ENCODE measurements around the gene PC.
A peak's percentile ranks its signal among the peaks of the same experiment; 100 is the strongest.

The PC gene

GRCh38 chr11:66853242-66854229 lies 104.6 kb downstream of the PC start:
- no peak for DNase-seq

DNA sequence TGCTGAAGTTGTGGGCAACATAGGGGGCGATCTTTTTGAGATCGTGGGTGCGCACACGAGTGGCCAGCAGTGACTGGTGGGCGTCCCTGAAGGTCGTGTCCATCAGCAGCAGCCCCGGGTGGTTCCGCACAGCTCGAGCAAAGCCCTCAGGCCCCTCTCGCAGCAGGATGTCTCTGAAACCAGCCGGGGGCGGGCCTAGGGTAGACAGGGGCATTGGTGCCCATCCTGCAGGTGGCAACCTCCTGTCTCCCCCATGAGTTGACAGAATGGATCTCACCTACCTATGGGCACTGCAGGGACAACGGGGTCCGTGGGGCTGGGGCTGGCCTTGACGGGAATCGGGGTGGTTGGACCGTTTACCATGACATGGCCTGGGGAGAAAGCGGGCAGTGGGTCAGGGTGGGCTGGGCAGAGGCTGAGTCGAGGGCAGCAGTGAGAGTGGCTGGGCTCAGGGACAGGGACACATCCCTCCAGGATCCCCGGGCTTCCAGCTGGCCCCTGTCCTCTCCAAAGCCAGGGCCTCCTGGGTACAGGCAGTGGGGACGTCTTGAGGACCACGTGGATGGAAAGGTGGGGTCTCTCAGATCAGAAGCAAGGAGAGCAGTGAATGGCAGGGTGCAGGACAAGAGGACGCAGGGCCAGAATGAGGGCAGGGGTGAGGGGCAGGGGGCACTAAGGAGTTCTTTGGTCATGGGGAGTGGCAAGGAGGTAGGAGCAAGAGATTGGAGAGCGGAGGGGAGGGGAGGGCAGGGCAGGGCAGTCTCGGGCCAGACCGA lies 105.5 kb downstream of the PC start:
- no peak for DNase-seq

DNA sequence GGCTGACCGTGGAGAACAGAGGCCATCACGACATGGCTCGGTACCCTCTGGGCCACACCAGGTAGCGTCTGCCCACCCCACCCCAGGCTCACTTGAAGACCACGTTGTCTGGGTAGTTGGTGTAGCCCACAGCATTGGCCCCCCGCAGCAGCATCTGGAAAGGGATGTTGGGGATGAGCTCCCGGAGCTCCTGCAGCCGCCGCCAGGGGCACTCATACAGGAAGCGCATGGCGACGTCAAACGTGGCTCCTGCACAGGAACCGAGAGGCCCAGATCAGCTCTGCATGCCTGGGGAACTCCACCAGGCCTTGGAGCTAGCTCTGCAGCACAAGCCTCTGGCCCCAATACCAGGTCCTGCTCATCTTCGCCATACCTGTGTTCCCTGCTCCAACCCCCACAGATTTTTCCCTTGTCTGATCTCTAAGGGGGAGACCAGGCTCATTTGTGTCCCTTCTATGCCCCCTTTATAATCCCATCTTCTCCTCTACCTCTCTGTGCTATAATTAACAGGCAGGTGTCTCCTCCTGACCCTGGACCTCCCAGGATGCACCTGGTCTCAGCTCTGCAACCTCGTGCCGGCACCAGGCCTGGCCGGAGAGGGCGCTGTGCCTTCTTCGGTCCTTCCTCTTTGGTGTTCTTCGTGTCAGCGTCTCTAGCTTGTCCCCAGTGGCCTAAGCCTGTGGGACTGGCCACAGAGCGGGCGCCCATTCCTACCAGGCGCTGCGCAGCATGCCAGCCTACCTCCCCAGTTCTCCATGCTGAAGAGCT lies 106.3 kb downstream of the PC start:
- DNase-seq: peak; percentile 25

GRCh38 chr11:66851239-66851596 lies 107.0 kb downstream of the PC start:
- DNase-seq: no peak

GRCh38 chr11:66850588-66851238 lies 107.5 kb downstream of the PC start:
- no peak for DNase-seq

DNA sequence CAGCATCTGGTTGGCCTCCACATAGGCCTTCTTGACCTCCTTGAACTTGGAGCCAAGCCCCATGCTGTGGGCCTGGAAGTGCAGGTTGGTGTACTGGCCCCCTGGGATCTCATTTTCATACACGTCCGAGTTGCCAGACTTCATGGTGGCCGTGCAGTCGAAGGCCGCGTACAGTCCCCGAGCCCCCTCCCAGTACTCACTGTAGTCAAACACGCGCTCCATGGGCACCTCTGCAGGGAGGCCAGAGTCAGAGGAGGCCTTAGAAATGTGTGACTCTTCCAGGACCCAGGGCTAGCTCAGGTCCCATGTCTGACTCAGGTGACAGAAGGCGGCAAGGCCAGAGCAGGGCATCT lies 108.0 kb downstream of the PC start:
- no peak for DNase-seq

- DNase-seq: no peak
These were observed 108.5 kb downstream of the PC start for GRCh38 chr11:66849501-66850234.

DNA sequence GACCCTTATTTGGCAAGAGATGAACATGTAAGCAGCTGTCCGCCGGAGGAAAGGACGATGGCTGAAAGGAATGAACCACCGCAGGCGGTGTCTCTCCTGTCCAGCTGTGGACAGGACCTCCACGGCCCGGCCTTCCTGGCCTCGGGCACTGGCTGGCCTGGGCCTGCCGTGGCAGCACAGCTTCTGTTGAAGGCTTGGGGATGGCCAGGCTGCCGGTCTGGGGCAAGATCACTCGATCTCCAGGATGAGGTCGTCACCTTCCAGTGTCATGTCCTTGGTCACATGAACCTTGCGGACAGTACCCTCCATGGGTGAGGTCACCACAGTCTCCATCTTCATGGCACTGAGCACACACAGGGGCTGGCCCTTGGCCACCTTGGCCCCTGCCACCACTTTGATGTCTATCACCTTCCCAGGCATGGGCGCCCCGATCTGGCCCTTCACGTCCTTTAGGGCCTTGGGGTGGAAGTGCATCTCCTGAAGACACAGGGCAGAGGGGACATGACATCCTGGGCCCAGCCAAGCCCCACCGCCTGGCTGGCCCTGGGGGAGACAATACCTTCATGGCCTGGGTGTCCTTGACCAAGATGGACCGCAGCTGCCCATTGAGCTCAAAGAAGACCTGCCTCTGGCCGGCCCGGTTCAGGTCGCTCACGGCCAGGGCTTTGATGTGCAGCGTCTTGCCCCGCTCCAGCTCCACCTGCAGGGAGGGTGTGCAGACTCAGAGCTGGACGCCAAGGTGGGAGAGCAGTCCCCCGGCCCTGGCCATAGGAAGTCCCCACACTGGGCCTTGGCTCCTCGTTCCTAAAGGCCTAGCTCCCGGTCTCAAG lies 109.3 kb downstream of the PC start:
- no peak for DNase-seq

DNA sequence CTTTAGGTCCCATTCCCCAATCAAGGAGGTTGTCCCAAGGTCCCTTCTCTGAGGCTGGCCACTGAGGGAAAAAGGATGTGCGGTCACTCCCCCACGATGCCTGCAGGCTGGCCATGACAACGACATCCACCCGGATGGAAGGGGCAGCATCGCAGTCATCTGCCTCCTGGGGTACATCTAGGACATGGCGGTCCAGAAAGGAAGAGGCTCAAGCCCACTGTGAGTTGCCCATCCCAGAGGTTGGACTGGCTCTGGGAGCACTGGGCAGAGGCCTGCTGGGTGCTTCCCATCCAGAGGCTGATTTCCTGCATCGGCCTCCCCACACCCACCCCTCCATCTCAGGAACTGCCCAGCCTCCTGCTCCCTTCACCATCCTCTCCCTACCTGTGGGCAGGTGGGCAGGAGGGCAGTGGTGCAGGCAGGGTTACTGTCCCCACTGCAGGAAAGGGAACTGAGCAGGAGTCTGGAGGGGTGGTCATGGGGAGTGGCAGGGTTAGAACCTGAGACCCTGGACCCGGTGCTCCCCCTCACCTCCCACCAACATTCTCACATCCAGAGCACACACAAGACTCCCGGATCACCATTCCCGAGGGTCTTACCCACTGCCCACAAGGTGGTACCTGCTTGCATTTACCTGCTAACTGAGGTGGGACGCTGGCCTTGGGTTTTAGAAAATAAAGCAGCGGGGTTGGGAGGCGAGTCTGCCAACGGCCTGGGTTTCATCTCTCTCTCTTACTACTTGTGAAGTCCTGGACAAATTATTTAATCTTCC lies 110.5 kb downstream of the PC start:
- DNase-seq: no peak

GRCh38 chr11:66846671-66847091 lies 111.5 kb downstream of the PC start:
- DNase-seq: no peak

GRCh38 chr11:66845876-66846212 lies 112.3 kb downstream of the PC start:
- no peak for DNase-seq

DNA sequence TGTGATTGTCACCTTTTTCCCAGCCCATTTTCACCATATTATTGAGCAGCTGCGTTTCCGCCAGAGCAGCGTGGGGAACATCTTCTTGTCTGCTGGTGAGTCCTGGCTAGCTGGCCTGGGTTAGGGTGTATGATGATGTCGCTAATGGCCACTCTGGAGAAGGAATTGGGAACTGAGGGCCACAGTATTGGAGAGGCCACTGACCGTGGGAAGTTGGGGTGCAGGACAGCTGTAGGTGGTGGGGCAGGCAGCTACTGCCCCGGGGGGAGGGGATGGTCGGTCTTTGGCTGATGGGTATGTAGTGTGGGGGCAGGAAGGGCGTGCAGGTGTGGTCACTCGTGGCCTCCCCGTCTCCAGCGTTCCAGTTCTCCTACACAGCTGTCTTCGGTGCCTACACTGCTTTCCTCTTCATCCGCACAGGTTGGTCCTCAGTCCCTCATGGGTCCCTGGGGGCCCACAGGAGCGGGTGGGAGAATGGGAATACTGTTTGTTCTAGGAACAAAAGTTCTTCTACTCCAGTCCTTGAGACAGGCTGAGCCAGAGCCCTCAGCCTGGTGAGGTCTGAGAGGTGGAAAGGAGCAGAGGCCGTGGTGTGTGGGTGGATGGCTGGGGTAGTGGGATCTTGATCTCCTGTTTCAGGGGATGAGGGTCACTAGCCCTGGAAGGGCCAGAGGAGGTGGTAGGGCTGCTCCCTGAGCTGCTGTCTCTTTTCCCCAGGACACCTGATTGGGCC lies 112.9 kb downstream of the PC start:
- no peak for DNase-seq

DNA sequence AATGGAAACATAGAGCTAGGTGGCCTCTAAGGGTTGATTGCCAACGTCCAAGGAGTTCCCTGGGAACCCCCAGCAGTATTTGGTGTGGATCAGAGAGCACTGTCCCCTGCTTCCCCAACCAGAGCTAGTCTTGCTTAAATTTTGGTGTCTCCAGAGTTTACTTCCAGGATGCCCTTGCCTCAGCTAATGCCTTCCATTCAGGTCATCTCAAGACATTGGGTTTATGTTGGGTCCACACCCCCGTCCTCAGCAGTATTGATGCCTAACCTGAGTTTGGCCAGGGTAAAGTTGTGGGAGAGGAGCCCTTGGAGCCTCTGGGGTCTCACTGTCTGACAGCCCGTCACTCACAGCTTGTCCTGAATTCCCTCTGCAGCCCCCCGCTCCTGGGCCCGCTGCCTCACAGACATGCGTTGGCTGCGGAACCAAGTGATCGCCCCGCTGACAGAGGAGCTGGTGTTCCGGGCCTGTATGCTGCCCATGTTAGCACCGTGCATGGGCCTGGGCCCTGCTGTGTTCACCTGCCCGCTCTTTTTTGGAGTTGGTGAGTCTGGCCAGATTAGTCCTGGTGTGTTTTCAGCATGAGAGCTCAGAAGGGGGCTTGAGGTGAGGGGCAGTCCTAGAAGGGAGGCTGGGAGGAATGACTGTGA lies 113.6 kb downstream of the PC start:
- DNase-seq: no peak

- DNase-seq: no peak
These were observed 114.2 kb downstream of the PC start for GRCh38 chr11:66843776-66844495.

GRCh38 chr11:66842896-66843775 lies 115.0 kb downstream of the PC start, which contains the start of gene RCE1:
Gene RCE1, plus strand, starts transcription at chr11:66843441. Its CDS starts 15 bp downstream, at chr11:66843456.
- peak; percentile 93 for DNase-seq

DNA sequence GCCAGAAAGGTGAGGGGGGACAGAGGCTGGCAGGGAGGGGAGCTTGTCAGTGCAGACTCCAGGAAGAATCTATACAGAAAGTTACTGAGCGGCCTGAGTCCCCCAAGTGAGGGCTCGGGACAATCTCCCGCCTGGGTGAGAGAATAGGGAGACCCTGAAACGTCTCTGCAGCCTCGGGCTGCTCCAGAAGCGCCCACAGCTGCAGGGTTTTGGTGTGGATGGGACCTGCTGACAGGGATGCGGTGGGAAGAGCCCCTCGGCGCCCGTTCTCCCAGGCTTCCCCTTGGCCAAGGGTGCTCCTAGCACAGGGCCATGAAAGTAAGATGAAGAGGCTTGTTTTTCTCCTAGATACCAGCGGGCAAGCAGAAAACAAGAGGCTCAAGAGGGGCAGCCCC lies 115.7 kb downstream of the PC start:
- no peak for DNase-seq

GRCh38 chr11:66841861-66842260 lies 116.3 kb downstream of the PC start:
- no peak for DNase-seq

Data from activated naive CD4-positive, alpha-beta T cell treated with Interleukin-2 at 50 U/mL for 16 hours (primary cell).